Measurements from ENCODE around the gene DMAC2.
A peak's percentile ranks its signal among the peaks of the same experiment; 100 is the strongest.
"Not testable (repeated sequence)": the region's sequence is repeated elsewhere in the genome, so short reads cannot be mapped to it uniquely, and the experiment has no call there.

The DMAC2 gene

DNA sequence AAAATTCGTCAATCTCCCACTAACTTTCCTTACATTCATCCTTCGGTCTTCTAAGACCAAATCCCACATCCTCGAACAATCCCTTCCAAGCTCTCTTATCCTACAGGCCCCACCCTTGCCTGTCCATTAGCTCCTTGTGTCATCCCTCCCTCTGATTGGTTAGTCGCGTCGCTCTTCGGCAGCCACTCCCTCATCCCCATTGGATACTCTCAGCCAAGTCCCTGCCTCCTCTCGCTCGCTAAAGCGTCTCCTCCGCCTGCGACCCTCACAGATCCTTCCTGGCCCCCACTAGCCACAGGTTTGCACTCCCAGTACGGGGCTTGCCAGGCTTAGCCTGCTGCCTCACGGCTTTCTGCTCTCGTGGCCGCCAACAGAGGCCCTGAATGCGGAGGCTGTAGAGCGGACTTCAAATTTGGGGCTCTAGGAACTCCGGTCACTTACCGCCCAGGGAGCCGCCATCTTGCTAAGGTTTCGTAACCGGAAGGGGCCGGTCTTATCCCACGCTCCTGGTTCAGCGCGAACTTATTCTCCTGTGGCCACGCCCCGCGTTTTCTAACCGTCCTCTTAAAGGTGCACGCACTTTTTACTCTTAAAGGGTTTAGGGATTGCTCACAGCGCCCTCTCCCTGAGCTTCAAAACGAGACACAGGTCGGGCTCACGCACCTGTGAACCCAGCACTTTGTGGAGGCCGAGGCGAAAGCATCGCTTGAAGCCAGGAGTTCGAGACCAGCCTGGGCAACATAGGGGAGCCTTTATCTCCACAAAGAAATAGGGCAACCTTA, at the start of gene DMAC2:
TSS of gene DMAC2 (minus strand) at position 472 of the 782 bp plus-strand sequence. CDS start at position 459, 13 bp downstream.
- peak; percentile 95 for DNase-seq

DNA sequence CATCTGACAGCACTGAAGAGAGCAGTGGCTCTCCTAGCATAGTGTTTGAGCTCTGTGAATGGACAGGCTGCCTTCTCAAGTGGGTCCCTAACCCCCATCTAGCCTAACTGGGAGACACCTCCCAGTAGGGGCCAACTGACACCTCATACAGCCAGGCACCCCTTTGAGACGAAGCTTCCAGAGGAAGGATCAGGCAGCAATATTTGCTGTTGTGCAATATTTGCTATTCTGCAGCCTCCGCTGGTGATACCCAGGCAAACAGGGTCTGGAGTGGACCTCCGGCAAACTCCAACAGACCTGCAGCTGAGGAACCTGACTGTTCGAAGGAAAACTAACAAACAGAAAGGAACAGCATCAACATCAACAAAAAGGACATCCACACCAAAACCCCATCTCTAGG, 47.2 kb upstream of the DMAC2 start:
- DNase-seq: not testable (repeated sequence)

DNA sequence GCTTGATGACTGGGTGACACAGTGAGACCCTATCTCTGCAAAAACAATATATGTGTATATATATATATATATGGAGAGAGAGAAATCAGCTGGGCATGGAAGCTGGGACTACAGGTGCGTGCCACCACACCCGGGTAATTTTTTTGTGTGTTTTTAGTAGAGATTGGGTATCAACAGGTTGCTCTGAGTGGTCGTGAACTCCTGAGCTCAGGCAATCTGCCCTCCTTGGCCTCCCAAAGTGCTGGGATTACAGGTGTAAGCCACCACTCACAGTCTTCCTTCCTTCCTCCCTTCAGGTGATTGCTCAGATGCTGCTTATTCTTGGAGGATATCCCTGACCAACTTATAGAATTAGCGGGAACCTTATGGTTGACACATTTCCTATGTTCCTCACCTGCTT, 45.1 kb upstream of the DMAC2 start:
- DNase-seq: no peak

- no peak for DNase-seq
Observed at GRCh38 chr19:41480336-41480735, 40.6 kb upstream of the DMAC2 start.

DNA sequence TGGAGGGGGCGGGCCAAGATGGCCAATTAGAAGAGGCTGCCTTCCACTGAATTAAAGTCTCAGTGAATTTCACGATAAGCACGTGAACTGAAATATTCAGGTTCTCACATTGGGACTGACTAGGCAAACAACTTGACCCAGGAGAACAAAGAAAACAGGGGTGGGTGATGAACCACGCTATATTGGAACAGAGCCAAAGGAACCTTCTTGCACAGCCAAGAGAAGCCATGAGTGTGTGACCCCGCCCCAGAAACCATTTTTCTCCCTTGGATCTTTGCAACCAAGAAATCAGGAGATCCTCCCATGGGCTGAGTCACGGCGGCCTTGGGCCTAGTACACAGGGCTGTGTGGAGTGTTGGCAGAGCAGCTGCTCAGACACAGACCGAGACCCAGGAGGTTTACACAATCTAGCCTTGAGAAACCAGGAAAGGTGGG, 40.1 kb upstream of the DMAC2 start:
- DNase-seq: no peak

DNA sequence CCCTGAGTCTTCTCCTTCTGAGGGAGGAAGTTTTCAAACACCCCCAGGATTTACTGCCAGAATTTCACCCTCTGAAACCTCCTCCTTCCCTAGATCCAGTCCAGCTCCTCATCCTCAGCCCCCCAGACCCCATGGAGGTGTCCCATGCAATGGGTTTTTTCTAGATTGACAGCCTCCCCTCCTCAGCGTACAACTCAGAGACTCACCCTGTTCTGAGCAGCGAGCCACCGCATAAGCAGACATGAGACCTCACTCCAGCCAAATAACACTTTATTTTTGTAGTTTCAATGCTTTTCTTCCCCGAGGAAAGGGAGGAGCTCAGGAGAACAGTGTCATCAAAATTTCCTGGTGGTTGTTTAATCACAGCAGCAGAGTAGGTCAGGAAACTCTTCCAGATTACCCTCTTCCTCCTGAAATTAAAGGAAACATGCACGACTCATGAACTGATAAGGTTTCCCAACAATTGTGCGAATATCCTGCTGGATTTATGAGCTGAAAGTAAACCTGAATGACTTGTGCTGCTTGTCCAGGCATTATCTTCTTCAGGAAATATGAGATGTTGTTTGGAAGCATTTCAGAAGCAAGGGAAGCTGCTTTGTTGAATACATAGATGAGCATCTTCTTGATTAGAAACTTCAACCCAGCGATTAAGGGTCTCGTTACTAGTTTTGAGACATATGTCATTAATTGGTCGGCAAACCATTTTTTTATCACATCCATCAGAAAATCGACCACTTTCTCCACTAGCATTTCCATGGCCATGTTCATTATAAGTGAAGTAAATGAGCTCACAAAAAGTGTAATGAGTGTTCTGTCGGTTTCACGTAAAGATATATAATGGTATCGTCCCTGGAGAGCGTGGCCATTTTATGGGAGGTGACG, 39.4 kb upstream of the DMAC2 start:
- DNase-seq: no peak

GRCh38 chr19:41478171-41478570, 38.5 kb upstream of the DMAC2 start:
- DNase-seq: no peak

GRCh38 chr19:41476583-41476982, 36.9 kb upstream of the DMAC2 start:
- DNase-seq: no peak

DNA sequence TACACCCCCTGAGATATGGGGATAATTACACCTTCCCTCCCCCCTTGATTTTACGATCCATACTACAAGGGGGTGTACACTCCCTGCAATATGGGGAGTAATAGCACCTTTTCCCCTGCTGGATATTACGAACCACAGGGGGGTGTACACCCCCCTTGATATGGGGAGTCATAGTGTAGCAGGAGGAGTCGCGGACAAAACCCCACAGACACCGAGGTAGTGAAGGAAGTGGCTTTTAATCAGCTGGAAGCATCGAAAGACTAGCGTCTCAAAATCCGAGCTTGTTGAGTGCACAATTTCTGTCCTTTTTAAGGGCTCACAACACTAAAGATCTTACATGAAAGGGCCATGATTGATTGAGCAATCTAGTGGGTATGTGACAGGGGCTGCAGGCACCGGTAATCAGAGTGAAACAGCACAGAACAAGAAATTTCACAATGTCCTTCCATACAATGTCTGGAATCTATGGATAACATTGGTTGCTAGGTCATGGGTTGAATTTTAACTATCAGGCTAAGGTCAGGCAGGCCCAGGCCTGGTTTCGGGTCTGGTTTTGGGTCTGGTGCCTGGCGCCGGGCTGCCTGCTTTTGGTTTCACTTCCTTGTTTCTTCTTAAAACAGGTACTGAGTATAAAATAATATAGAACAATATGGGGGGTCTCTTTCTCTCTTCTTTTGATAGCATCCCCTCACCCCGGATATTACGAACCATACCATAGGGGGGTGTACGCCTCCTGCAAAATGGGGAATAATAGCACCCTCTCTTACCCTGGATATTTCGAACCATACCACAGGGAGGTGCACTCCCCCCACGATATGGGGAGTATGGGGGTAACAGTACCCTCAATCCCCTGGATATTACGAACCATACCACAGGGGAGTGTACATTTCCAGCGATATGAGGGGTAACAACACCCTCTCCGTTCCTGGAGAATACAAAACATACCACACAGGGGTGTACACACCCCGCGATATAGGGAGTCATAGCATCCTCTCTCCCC, 23.8 kb upstream of the DMAC2 start:
- DNase-seq: peak; percentile 62

GRCh38 chr19:41462497-41462896, 22.8 kb upstream of the DMAC2 start:
- no peak for DNase-seq

DNA sequence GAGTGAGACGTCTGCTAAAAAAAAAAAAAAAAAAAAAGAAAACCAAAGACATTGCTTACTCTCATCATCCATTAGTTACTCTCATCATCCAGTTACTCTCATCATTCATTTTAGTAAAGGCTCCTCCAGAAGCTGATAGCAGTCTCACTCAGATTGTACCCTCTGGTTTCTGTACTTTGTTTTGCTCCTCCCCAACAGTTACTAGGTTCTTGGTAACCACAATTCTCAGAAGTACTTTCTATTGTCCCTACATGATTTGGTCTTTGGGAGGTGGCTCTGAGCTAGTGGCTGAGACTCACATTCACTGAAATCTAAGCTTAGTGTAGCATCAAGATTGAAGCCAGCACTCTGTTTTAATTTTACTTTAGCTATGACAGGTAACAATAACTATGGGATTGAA, 17.5 kb upstream of the DMAC2 start:
- DNase-seq: no peak

DNA sequence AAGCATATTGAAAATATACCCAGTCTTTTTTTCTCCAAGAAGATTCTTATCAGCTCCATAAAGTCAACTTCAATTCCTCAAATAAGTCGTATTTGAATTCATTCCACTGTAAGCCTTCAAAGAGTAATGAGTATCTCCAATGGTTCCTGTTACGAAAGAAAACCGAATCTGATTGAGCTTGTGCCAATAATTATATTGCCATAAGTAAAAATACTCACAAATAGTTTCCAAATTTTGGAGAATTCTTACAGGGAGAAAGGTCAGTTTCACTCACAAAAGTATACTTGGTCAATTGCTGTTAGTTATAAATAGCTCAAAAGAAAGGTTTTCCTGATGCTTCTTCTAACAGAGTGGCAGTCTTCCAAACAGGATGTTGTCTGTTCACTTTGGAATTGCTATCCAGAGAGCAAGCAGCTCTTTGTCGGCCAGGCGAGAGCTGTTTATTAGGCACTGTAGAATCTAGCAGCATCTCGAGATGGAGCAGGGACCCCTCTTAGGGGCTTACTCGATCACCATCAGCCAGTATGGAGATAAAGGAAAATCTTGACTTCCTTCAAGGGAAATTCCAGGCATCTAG, 16.7 kb upstream of the DMAC2 start:
- DNase-seq: no peak

DNA sequence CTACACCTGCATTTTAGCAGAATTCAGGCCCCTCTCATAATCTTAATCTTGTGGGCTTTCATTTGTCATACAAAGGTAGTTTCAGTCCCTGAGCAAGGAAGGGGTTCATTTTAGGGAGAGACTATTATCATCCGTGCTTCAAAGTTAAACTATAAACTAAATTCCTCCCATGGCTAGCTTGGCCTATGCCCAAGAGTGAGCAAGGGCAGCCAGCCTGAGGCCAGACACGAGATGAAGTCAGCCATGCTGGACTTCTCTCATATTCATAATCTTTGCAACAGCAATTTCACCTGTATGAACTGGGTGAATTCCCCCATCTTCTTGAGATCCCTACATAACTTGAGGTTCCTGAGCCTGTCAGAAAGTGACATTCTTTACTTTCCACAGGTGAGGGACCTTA, 16.2 kb upstream of the DMAC2 start:
- no peak for DNase-seq

DNA sequence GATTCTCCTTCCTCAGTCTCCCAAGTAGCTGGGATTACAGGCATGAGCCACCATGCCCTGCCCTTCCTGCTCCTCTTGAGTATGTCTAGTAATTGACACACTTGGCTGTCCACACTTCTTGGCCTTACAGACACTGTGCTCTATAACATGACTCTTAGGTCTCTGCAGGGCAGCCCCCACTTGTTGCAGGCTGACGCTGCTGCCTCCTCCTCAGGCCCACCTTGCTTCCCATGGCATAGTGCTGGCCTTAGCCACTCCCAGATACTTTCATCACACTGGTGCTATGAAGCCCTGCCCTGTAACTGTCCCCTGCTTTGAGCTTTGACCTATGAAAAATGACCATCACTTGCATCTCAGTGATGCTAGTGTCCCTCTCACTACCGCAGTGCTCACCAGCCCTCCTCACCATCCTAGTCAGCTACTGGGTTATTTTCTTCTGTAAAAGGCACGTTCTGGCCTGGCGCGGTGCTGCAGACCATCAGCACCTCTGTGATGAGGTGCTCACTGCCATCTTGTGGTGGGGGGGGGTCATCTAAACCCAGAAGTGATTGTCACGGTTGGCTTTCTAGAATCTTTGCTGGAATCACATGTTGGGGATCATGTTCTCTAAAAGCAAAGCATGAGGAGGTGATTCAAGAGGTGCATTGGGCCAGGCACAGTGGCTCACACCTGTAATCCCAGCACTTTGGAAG, 13.0 kb upstream of the DMAC2 start:
- DNase-seq: no peak

DNA sequence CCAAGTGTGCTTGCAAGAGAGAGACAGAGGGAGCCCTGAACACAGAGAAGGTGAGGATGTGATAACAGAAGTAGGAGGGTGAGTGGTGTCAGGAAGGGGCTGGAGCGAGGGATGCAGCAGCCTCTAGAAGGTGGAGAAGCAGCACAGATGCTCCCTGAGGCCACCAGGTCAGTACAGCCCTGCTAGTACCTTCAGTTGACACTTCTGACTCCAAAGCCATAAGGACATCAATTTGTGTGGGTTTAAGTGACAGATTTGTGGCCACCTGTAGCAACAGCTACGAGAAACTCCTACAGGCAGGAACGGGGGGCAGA, 10.1 kb upstream of the DMAC2 start:
- no peak for DNase-seq

GRCh38 chr19:41449079-41449864, 9.6 kb upstream of the DMAC2 start:
- DNase-seq: peak; percentile 70

DNA sequence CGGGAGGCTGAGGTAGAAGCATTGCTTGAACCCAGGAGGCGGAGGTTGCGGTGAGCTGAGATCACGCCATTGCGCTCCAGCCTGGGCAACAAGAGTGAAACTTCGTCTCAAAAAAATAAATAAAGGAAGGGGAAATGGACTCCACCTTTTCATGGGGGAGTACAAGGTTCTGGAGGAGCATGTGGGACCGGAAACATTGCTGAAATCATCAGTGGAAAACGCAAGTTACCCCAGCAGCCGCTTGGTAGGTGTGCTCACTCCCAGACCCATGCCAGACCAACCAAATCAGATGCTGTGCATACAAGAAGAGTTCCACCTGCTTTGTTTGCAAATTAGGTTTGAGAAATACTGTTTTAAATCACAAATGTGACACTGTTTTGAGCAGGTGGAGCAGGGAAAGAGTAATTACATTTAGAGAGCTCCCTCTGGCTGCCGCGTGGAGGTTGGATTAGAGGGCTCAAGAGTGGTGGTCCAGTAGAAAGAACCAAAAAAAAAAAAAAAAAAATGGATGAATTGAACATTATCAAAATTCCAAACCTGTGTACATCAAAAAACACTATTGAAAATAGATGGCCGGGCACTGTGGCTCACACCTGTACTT, 8.1 kb upstream of the DMAC2 start:
- no peak for DNase-seq

GRCh38 chr19:41445575-41445974, 5.9 kb upstream of the DMAC2 start:
- DNase-seq: no peak

DNA sequence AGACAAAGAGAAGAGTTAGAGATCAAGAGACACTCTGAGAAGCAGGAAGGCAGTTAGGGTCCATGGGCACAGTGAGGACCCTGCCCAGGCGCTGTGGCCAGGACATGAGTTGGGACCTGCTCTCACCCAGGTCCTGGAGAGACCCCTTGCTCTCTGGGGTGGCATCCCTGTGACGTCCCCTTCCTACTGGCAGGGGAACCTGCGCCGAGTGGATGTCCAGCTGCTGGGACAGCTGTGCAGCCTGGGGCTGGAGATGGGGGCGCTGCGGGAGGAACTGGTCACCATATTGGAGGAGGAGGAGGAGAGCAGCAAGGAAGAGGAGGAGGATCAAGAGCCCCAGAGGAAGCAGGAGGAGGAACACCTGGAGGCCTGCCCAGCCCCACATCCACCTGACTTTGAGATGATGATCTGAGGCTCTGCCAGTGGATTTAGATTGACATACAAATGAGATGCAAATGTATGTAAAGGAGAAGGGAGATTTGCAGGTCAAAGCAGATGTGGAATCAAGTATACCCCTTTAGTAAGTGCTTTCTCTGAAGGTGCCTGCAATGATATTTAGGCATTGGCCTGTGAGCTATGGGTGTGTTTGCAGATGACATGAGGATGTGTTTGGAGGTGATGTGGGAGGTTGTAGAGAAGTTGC, 4.2 kb upstream of the DMAC2 start:
- no peak for DNase-seq

All from CD4-positive, alpha-beta T cell treated with Interleukin-15 for 1 hour (primary cell).